Measurements from ENCODE around the gene PHLDA2. TPM values are rescaled to one million over a fixed set of nuclear protein-coding genes. Genes with fewer than 3 reads are reported as not detected.

PHLDA2 gene
- total RNA-seq, 2 experiments from 2014 or later: 0.55 to 0.65 TPM

GRCh38 chr11:2901196-2901796, 27.9 kb downstream of the PHLDA2 start:
- no peak for DNase-seq
- no peaks in the 10 kb centered on the region for H3K9me3 Mint-ChIP-seq
- peak overlapping the region; percentile 62 for H3K27ac Mint-ChIP-seq
- H3K4me1 Mint-ChIP-seq: peaks cover 23% of the 10 kb centered on the region
- peak overlapping the region; percentile 71 for H3K4me3 Mint-ChIP-seq
- no peak for ATAC-seq (ENCODE audit: low read depth)
- no peaks in the 10 kb centered on the region for H3K27me3 Mint-ChIP-seq
- peaks cover 9% of the 10 kb centered on the region for H3K36me3 Mint-ChIP-seq
- POLR2A ChIA-PET: interaction anchor here (2.4 kb wide), 1 partner anchor 28 kb away, joined by 10 read pairs; the partner anchor contains the start of gene PHLDA2

GRCh38 chr11:2899080-2899783, 30.0 kb downstream of the PHLDA2 start:
- H3K4me1 Mint-ChIP-seq: peaks cover 21% of the 10 kb centered on the region
- H3K36me3 Mint-ChIP-seq: no peaks in the 10 kb centered on the region
- POLR2A ChIA-PET: interaction anchor here (1.2 to 1.7 kb wide), 3 partner anchors 31 to 366 kb away, joined by 4 to 6 read pairs (median 5); partner anchors contain the start of gene PHLDA2

GRCh38 chr11:2898366-2899079, 30.7 kb downstream of the PHLDA2 start:
- ATAC-seq (ENCODE audit: low read depth) (peak; percentile 72), DNase-seq (peak; percentile 68)
- Mint-ChIP-seq H3K4me3 (peak overlapping the region; percentile 89), H3K27me3 (no peaks in the 10 kb centered on the region), H3K36me3 (no peaks in the 10 kb centered on the region), H3K9me3 (no peaks in the 10 kb centered on the region), H3K4me1 (peaks cover 23% of the 10 kb centered on the region), H3K27ac (peak overlapping the region; percentile 99)
- POLR2A ChIA-PET: interaction anchor here (0.8 to 1.7 kb wide), 4 partner anchors 20 to 365 kb away, joined by 3 to 6 read pairs (median 4); partner anchors contain the start of gene PHLDA2

More at GRCh38 chr11:2899080-2899783, 30.0 kb downstream of the PHLDA2 start:
- H3K9me3 Mint-ChIP-seq: no peaks in the 10 kb centered on the region
- ATAC-seq (ENCODE audit: low read depth) (no peak), DNase-seq (no peak)
- peak overlapping the region; percentile 99 for H3K27ac Mint-ChIP-seq
- H3K27me3 Mint-ChIP-seq: no peaks in the 10 kb centered on the region
- H3K4me3 Mint-ChIP-seq: peak overlapping the region; percentile 89

- Mint-ChIP-seq H3K36me3 (no peaks in the 10 kb centered on the region), H3K27ac (peak overlapping the region; percentile 56), H3K27me3 (no peaks in the 10 kb centered on the region), H3K4me1 (peaks cover 30% of the 10 kb centered on the region), H3K9me3 (no peaks in the 10 kb centered on the region), H3K4me3 (no peak overlapping the region)
- DNase-seq (no peak), ATAC-seq (ENCODE audit: low read depth) (no peak)
- POLR2A ChIA-PET: no interaction called here
These were observed 32.2 kb downstream of the PHLDA2 start for GRCh38 chr11:2897048-2897447.

- DNase-seq: no peak
- ATAC-seq (ENCODE audit: low read depth): no peak
- Mint-ChIP-seq H3K9me3 (no peaks in the 10 kb centered on the region), H3K27me3 (no peaks in the 10 kb centered on the region), H3K27ac (no peak overlapping the region), H3K36me3 (no peaks in the 10 kb centered on the region), H3K4me3 (no peak overlapping the region), H3K4me1 (peaks cover 37% of the 10 kb centered on the region)
- POLR2A ChIA-PET: no interaction called here
These were observed 33.2 kb downstream of the PHLDA2 start for GRCh38 chr11:2896047-2896446.

GRCh38 chr11:2893935-2894334, 35.3 kb downstream of the PHLDA2 start:
- DNase-seq: no peak
- POLR2A ChIA-PET: interaction anchor here (1.0 to 3.5 kb wide), 3 partner anchors 9 to 48 kb away, joined by 3 to 21 read pairs (median 20); partner anchors contain the start of gene PHLDA2
- H3K4me3 Mint-ChIP-seq: no peak overlapping the region
- H3K4me1 Mint-ChIP-seq: peaks cover 28% of the 10 kb centered on the region
- no peak for ATAC-seq (ENCODE audit: low read depth)
- H3K9me3 Mint-ChIP-seq: no peaks in the 10 kb centered on the region
- no peaks in the 10 kb centered on the region for H3K27me3 Mint-ChIP-seq
- H3K36me3 Mint-ChIP-seq: no peaks in the 10 kb centered on the region
- no peak overlapping the region for H3K27ac Mint-ChIP-seq

- no peaks in the 10 kb centered on the region for H3K9me3 Mint-ChIP-seq
- peak overlapping the region; percentile 83 for H3K4me3 Mint-ChIP-seq
- DNase-seq (no peak), ATAC-seq (ENCODE audit: low read depth) (peak; percentile 76)
- H3K27me3 Mint-ChIP-seq: peaks cover 2% of the 10 kb centered on the region
- no peaks in the 10 kb centered on the region for H3K36me3 Mint-ChIP-seq
- POLR2A ChIA-PET: interaction anchor here (0.9 to 3.5 kb wide), 11 partner anchors 10 to 492 kb away, joined by 3 to 22 read pairs (median 4); partner anchors contain the start of genes PHLDA2 and TSSC4
- peaks cover 19% of the 10 kb centered on the region for H3K4me1 Mint-ChIP-seq
- peak overlapping the region; percentile 89 for H3K27ac Mint-ChIP-seq
These were observed 36.2 kb downstream of the PHLDA2 start for GRCh38 chr11:2892967-2893528.

- peak overlapping the region; percentile 89 for H3K27ac Mint-ChIP-seq
- peak; percentile 69 for ATAC-seq (ENCODE audit: low read depth)
- H3K27me3 Mint-ChIP-seq: peaks cover 3% of the 10 kb centered on the region
- H3K9me3 Mint-ChIP-seq: no peaks in the 10 kb centered on the region
- POLR2A ChIA-PET: interaction anchor here (0.9 to 3.5 kb wide), 10 partner anchors 10 to 492 kb away, joined by 3 to 22 read pairs (median 4); partner anchors contain the start of genes PHLDA2 and TSSC4
- H3K4me3 Mint-ChIP-seq: peak overlapping the region; percentile 83
- peak; percentile 78 for DNase-seq
- no peaks in the 10 kb centered on the region for H3K36me3 Mint-ChIP-seq
- H3K4me1 Mint-ChIP-seq: peaks cover 15% of the 10 kb centered on the region
These were observed 36.8 kb downstream of the PHLDA2 start for GRCh38 chr11:2892215-2892966.

- no peak for DNase-seq
- peak overlapping the region; percentile 89 for H3K27ac Mint-ChIP-seq
- ATAC-seq (ENCODE audit: low read depth): no peak
- no peaks in the 10 kb centered on the region for H3K36me3 Mint-ChIP-seq
- H3K4me3 Mint-ChIP-seq: peak overlapping the region; percentile 83
- H3K9me3 Mint-ChIP-seq: no peaks in the 10 kb centered on the region
- POLR2A ChIA-PET: interaction anchor here (0.8 to 3.5 kb wide), 10 partner anchors 11 to 491 kb away, joined by 3 to 22 read pairs (median 4); partner anchors contain the start of genes PHLDA2 and TSSC4
- peaks cover 15% of the 10 kb centered on the region for H3K4me1 Mint-ChIP-seq
- peaks cover 11% of the 10 kb centered on the region for H3K27me3 Mint-ChIP-seq
These were observed 37.6 kb downstream of the PHLDA2 start for GRCh38 chr11:2891326-2892214.

- Mint-ChIP-seq H3K27me3 (peaks cover 13% of the 10 kb centered on the region), H3K9me3 (no peaks in the 10 kb centered on the region), H3K27ac (no peak overlapping the region), H3K4me1 (peaks cover 15% of the 10 kb centered on the region), H3K4me3 (no peak overlapping the region), H3K36me3 (no peaks in the 10 kb centered on the region)
- no peak for ATAC-seq (ENCODE audit: low read depth)
- POLR2A ChIA-PET: interaction anchor here (0.8 to 3.5 kb wide), 3 partner anchors 39 to 490 kb away, joined by 4 to 22 read pairs (median 21); partner anchors contain the start of genes PHLDA2 and TSSC4
- peak; percentile 39 for DNase-seq
These were observed 38.5 kb downstream of the PHLDA2 start for GRCh38 chr11:2890466-2891294.
